Thoracic aorta endothelial cell (primary cell): ENCODE data around the gene CISD3. TPM values are rescaled to one million over a fixed set of nuclear protein-coding genes. Genes with fewer than 3 reads are reported as not detected.

ENCODE experiments used
- small RNA-seq: library from RNA; depleted of rRNA; stranded (forward); fragments of <200 nt; gene quantifications from one replicate; pipeline ENCODE3, GENCODE V24; 2012
- total RNA-seq: library from RNA; depleted of rRNA; stranded (reverse); fragments of >200 nt; gene quantifications from 2 replicates; pipeline ENCODE4 v1.2.3, GENCODE V29; 2012

Gene CISD3, protein sequence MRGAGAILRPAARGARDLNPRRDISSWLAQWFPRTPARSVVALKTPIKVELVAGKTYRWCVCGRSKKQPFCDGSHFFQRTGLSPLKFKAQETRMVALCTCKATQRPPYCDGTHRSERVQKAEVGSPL
- 3.2 and 4.6 TPM in 2 replicates for total RNA-seq

DNA sequence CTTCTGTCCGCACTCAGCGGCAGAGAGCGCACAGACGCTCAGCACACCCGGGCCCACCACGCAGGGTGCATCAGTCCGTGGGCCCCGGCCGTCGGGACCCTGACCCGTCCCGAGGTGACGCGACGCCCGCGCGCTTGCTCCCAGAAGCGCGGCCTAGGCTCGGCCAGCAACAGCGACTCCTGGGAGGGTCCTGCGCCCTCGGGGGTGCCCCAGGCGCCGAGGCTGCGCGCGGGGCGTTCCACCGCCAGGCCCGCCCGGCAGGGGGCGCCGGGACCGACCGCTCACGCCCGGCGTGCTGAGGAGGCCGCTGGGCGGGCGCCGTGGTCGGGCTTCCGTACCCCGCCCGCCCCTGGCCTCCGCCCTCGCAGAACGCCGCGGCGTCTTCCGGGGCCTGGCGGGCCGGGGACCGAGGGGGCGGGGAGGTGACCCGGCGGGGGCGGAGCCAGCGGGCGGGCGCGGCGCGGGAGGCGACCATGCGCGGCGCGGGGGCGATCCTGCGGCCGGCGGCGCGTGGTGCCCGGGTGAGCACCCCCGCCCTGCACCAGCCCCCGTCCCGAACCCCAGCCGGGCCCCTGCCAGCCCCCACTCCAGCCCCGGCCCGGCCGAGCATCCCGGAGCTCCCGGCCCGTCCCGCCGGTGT is at the start of gene CISD3:
Gene CISD3 (plus strand): TSS at position 456 of the 640 bp plus-strand sequence. CDS start 18 bp downstream, at position 474.

GRCh38 chr17:38704606-38705522 is 25.3 kb upstream of the CISD3 start, which contains the start of gene MLLT6:
TSS of gene MLLT6 (plus strand) at chr17:38705273. CDS start at chr17:38705633, 360 bp downstream.

GRCh38 chr17:38748149-38748891 is 18.2 kb downstream of the CISD3 start, which contains the start of gene PCGF2:
TSS of gene PCGF2 (minus strand) at chr17:38748336. CDS start at chr17:38740402, 7,934 bp downstream.

DNA sequence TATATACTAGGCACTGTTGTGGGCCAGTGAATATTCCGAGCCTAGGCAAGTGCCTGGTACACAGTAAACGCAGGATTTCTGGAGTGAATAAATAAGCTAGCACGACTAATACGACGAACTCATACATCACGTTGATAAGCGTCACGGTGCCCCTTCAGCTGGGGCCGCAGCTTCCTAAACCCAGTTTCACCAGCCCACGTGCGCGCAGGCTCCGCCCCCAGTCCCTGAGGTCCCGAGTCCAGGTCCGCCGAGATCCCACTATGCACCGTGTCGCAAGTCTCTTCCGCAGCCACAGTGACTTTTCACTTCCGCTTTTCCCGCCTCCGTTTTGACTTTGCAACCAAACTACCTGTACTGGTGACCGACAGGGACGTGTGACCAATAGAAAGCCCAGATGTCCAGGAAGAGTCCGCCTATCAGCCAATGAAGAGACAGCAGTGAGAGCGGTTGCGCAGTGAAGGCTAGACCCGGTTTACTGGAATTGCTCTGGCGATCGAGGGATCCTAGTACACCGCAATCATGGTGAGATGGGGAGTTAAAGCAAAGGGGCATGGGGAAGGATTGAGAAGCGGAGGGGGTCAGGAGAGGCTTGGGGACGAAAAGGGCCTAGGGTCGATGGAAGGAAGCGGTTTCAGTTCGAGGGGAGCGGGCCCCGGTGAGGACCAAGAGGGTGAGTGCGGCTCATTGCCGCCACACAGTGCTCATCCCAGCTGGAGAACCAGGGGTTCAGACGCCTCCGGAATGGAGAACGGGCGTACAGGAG is 22.3 kb downstream of the CISD3 start, which contains the start of gene PSMB3:
Gene PSMB3 (plus strand): TSS at position 434 of the 763 bp plus-strand sequence. CDS start 86 bp downstream, at position 520.

Small RNAs within 50 kb of the gene (small RNA-seq; reads per million reads assigned to genes)
- gene MIR4726 (not detected), gene MIR4734 (not detected), gene RNA5SP440 (0.77 reads per million, percentile 8 among the genes with 10 or more reads in this experiment), gene RNU6-866P (not detected)

Other genes starting within 250 kb of the CISD3 start
- gene SRCIN1, start 124.4 kb upstream of the CISD3 start, total RNA-seq: 0.22 and 0.27 TPM in 2 replicates
- 3.7 and 5.8 TPM in 2 replicates for gene EPOP, start 55.4 kb upstream of the CISD3 start, total RNA-seq
- 36.8 and 45.8 TPM in 2 replicates for gene MLLT6, start 25.1 kb upstream of the CISD3 start, total RNA-seq
- 9.2 and 13.4 TPM in 2 replicates for gene PCGF2, start 18.0 kb downstream of the CISD3 start, total RNA-seq
- gene PSMB3, start 22.4 kb downstream of the CISD3 start, total RNA-seq: 310 and 315 TPM in 2 replicates
- gene PIP4K2B, start 69.2 kb downstream of the CISD3 start, total RNA-seq: 38.8 and 42.4 TPM in 2 replicates
- gene CWC25, start 95.0 kb downstream of the CISD3 start, total RNA-seq: 14.4 and 15.2 TPM in 2 replicates
- 1,157 and 1,235 TPM in 2 replicates for gene RPL23, start 123.4 kb downstream of the CISD3 start, total RNA-seq
- gene LASP1, start 139.7 kb downstream of the CISD3 start, total RNA-seq: 203 and 222 TPM in 2 replicates
- not detected in 2 replicates for gene FBXO47, start 237.1 kb downstream of the CISD3 start, total RNA-seq